NCI-H1436 (cell line): ENCODE data around the gene AK5.
"Not testable (repeated sequence)": the region's sequence is repeated elsewhere in the genome, so short reads cannot be mapped to it uniquely, and the experiment has no call there.

ENCODE experiments used
- DNase-seq: peaks from one replicate; lab custom pipeline; 2025; lab: John Stamatoyannopoulos, UW

AK5 gene

GRCh38 chr1:77287535-77287934 lies 5.7 kb downstream of the AK5 start:
- DNase-seq: no peak

- DNase-seq: no peak
These were observed 6.5 kb downstream of the AK5 start for GRCh38 chr1:77288275-77288674.

GRCh38 chr1:77290576-77290975 lies 8.8 kb downstream of the AK5 start:
- no peak for DNase-seq

- no peak for DNase-seq
These were observed 10.7 kb downstream of the AK5 start for GRCh38 chr1:77292551-77292950.

- no peak for DNase-seq
These were observed 18.7 kb downstream of the AK5 start for GRCh38 chr1:77300566-77300965.

- DNase-seq: no peak
These were observed 21.6 kb downstream of the AK5 start for GRCh38 chr1:77303387-77303786.

- no peak for DNase-seq
These were observed 27.2 kb downstream of the AK5 start for GRCh38 chr1:77308889-77309621.

- no peak for DNase-seq
These were observed 29.1 kb downstream of the AK5 start for GRCh38 chr1:77310924-77311323.

- DNase-seq: not testable (repeated sequence)
These were observed 30.5 kb downstream of the AK5 start for GRCh38 chr1:77312364-77312763.

- no peak for DNase-seq
These were observed 31.7 kb downstream of the AK5 start for GRCh38 chr1:77313491-77313890.

- no peak for DNase-seq
These were observed 34.2 kb downstream of the AK5 start for GRCh38 chr1:77316006-77316405.

- DNase-seq: no peak
These were observed 35.1 kb downstream of the AK5 start for GRCh38 chr1:77316966-77317365.

GRCh38 chr1:77319036-77319705 lies 37.4 kb downstream of the AK5 start:
- no peak for DNase-seq

GRCh38 chr1:77322061-77322900 lies 40.5 kb downstream of the AK5 start:
- DNase-seq: no peak

- DNase-seq: no peak
These were observed 51.7 kb downstream of the AK5 start for GRCh38 chr1:77333501-77333900.

GRCh38 chr1:77336729-77337128 lies 54.9 kb downstream of the AK5 start:
- DNase-seq: no peak

- DNase-seq: no peak
These were observed 57.5 kb downstream of the AK5 start for GRCh38 chr1:77339326-77339725.

- no peak for DNase-seq
These were observed 59.4 kb downstream of the AK5 start for GRCh38 chr1:77341195-77341594.

- DNase-seq: no peak
These were observed 60.9 kb downstream of the AK5 start for GRCh38 chr1:77342745-77343144.

GRCh38 chr1:77347646-77348045 lies 65.8 kb downstream of the AK5 start:
- no peak for DNase-seq

GRCh38 chr1:77348549-77348948 lies 66.7 kb downstream of the AK5 start:
- no peak for DNase-seq

GRCh38 chr1:77349275-77349674 lies 67.5 kb downstream of the AK5 start:
- no peak for DNase-seq
